OCI-LY3 (cell line): ENCODE results near the gene CAMTA1.

ENCODE experiments used
- CTCF ChIP-seq: fragments of 200-600, 300-600 bp; sonication (generic); IDR thresholded peaks from 2 replicates; pipeline ENCODE4 v1.5.1; 2014; ENCODE audit warnings: antibody characterized with exemption, low read length, low read depth
- EZH2phosphoT487 ChIP-seq: fragments of 200-600 bp; shearing (Covaris generic); IDR thresholded peaks from 2 replicates; pipeline ENCODE4 v1.6.1; 2018; ENCODE audit warnings: antibody characterized with exemption, mixed run types, low read depth

GRCh38 chr1:7150724-7151280 lies 365.5 kb downstream of the CAMTA1 start:
- TF ChIP-seq CTCF (no peak), EZH2phosphoT487 (no peak)
